Body of pancreas (tissue), 4 donors: ENCODE data around the gene KCNT2.

Experiments
- CTCF ChIP-seq, 7 experiments: fragments of 450-650 bp in 4 of 7; fragments of 200-600 bp in 3 of 7; sonication (generic) in 3 of 7; IDR thresholded peaks; one replicate each; pipeline ENCODE4 v1.5.1; 2016 to 2019; ENCODE audit warnings: antibody characterized with exemption in 7 of 7
- POLR2A ChIP-seq, 3 donors: fragments of 450-650 bp; IDR thresholded peaks; one replicate each; pipeline ENCODE4 v1.6.1; 2016; ENCODE audit warnings: antibody characterized with exemption in 3 of 3, mild to moderate bottlenecking in 2 of 3

- no peak for TF ChIP-seq CTCF (IDR thresholded peaks at IDR 0.05)
- TF ChIP-seq POLR2A (IDR thresholded peaks at IDR 0.05): no peak
Measured at GRCh38 chr1:196573226-196573625, 35.0 kb downstream of the KCNT2 start.
